ENCODE measurements around the gene COL17A1.

Gene COL17A1

GRCh38 chr10:104032144-104032775 is 53.4 kb downstream of the COL17A1 start:
- DNase-seq: no peak

DNA sequence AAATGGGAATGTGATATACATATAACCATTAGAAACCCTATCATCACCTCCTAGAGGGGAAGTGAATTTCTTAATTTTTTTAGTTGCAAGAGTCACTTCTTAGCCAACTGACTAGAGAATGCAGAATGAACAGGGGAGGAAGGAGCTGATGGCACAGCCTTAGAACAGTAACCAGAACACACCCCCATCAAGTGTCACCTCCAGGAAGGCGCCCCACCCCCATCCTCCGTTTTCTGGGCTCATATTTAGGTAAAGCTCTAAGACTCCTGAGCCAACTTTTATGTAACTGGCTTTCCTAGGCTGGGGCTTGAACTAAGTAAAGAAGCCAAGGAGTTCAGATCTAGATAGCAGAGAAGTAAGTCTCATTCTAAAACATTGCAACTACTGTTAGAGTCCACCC is 54.0 kb downstream of the COL17A1 start:
- DNase-seq: no peak

DNA sequence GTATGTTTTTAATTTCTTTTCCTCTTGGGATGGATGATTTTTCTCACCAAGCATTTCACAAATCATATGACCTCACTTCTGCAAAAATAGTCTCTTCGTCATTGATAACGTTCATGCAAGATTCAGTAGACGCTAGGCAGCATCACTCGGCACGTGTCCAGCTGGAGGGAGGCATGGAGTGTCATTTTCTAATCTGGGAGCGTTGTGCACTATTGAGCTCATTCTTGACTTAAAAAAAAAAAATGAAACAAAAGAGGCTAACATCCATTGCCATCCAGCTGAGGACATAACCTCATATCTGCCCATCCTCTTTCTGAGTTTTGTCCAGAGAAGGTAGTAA is 56.2 kb downstream of the COL17A1 start:
- no peak for DNase-seq

GRCh38 chr10:104028823-104029520 is 56.7 kb downstream of the COL17A1 start:
- DNase-seq: no peak

- peak in 1 of 2 donors; percentile 19 for DNase-seq
Measured at GRCh38 chr10:104028146-104028545, 57.5 kb downstream of the COL17A1 start.

DNA sequence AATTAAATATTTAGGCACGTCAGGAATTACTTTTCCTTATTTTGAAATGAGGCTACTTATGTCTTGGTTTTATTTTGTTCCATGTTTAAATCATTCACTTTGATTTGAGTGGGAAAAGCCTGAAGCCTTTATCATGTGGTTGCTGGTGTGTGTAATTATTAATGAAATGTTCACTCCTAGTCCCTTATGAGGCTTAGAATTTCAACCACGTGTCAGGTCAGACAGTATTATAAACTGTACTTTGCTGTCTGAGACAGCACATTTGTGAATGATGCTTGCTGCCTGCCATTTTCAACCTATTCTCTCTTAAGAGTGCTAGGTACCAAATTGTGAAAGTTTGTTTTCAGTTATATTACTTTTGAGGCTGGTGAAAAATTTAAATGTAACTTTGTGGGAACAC is 58.9 kb downstream of the COL17A1 start:
- DNase-seq: no peak

DNA sequence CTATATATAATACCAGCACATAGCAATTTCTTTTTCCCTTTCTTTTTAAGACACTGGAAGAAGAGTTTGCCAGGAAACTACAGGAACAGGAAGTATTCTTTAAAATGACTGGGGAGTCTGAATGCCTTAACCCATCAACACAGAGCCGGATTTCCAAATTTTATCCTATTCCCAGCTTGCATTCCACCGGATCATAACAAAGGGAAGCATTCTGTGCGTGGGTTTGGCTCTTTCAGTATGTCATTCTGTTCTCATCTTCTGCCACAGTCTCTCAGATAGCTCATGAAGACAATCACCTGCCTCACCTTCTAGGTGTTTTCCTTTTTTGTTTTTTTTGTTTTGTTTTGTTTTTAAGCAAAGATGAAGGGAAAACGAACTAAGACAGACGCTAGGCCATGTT is 60.2 kb downstream of the COL17A1 start:
- DNase-seq: no peak

DNA sequence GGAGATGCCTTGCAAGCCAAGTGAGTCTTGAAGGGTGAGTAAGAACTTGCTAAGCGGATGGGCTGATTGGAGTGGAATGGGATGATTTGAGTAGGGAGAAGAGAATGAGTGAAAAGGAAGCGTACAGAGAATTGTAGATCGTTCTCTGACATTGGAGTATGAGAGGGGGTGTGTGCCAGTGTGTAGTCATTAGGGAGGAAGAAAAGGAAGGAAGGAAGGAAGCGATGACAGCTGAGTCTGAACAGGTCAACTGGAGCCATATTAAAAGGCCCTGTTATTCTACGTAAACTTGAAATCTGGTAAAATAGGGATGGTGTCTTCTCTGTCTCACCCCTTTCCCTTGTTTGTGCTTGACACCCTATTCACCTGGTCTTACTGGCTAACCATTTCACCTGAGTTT is 63.7 kb downstream of the COL17A1 start:
- no peak for DNase-seq

DNA sequence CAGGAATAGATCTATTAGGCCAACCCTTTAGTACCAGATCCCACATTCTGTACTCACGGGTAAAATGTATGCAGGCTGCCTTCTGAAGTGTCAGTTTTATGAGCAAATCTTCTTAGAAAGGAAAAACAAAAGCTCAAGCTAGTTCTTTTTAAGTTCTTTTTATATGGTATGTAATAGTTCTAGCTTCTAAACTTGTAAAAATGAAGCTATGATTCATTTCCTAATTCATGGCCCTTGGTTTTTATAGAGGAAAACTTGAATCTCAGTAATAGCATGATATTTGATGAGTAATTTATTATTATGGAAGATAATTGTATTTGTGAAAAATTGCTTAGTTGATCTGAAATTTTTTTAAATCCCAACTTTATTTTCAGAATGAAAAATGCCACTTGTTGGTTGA is 64.4 kb downstream of the COL17A1 start:
- DNase-seq: no peak

DNA sequence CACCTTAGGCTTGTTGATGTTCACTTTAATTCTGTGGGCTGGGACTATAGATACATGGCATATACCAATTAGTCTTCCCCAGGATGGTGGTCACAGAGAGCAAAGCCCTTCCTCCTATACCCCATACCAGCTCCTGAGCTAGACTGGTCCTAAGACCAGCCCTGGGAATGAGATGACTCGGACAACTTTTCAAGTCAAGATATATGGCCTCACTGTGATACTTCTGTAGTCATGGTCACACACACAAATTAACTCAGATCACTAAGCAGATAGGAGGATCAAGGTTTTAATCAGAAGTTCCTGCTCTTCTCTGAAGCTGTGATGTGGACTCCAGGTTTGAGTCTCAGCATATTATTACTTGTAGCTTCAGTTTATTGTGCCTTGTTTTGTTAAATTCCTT is 65.7 kb downstream of the COL17A1 start:
- no peak for DNase-seq

DNA sequence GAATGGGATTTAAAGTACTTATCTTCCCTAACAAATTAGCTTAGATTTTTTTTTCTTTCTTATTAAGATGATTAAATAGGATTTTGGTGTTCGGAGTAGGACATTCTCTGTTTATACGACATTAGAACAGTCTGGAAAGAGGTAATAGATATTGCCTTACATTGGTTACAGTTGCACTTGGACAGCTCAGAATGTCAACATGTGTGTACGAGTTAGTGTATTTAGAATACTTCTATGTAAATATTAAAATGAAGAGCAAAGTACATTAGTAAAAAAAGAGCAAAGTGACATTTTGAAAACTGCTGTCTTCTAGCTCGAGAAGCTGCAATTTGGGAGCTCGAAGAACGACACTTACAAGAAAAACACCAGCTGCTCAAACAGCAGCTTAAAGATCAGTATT is 67.2 kb downstream of the COL17A1 start:
- DNase-seq: no peak

DNA sequence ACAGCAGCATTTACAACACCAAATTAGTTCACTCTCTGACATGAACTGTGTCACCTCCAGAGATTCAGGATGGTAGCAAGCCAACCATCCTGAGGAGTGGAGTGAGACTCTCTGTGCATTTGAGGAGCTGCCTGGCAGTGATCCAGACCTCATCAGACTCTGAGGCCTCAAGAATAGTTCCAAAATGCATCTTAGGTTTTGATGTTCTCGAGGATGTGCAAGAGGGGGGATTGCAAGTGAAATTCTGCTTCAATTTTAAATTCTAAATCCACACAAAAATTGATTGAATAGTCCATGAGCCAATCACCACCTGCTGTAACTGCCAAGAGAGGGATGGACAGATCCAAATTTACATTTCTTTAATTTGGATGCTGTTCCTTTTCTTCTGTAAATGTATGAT is 69.0 kb downstream of the COL17A1 start:
- DNase-seq: no peak

GRCh38 chr10:104014176-104014575 is 71.5 kb downstream of the COL17A1 start:
- no peak for DNase-seq

DNA sequence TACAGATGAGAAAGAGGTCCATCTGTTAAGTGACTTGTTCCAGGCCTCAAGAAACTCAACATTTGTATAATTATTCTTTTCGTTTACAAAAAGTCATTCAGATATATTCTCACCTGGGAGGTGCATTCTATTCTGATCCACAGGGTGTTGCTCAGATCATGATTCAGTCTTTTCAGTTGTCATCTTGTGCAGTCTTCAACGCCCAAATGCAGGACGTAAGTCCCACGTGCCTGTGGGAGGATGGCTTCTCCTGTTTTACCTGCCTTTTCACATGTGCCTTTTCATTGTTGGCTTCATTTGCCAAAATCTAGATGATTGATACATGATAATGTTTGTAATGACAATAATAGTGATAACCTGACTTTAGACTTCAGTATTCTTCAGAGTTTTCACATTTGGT is 72.2 kb downstream of the COL17A1 start:
- DNase-seq: no peak

DNA sequence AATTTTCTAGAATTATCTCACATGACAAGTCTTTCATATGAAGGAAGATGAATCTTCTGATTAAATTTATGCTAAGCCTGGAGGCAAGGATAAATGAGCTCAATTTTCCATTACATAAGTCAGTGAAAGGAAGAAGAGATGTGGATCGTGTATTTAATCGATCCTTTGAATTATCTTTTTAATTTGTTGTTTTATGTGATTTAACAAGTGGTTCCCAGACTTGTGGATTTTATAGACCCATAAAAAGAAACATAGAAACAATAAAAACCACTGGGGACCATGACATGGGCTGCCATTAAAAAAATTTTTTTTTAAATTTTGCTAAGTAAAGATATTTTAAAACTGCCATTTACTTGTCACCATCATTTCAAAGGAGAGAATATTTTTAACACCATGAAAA is 73.8 kb downstream of the COL17A1 start:
- DNase-seq: no peak

GRCh38 chr10:104005172-104005863 is 80.4 kb downstream of the COL17A1 start:
- no peak for DNase-seq

DNA sequence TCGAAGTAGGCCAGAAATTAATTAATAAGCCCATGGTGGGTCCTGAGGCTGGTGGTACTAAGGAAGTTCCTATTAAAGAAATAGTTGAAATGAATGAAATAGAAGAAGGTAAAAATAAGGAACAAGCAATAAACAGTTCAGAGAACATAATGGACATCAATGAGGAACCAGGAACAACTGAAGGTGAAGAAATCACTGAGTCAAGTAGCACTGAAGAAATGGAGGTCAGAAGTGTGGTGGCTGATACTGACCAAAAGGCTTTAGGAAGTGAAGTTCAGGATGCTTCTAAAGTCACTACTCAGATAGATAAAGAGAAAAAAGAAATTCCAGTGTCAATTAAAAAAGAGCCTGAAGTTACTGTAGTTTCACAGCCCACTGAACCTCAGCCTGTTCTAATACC is 82.8 kb downstream of the COL17A1 start:
- DNase-seq: no peak

GRCh38 chr10:103998805-103999204 is 86.9 kb downstream of the COL17A1 start:
- DNase-seq: no peak

DNA sequence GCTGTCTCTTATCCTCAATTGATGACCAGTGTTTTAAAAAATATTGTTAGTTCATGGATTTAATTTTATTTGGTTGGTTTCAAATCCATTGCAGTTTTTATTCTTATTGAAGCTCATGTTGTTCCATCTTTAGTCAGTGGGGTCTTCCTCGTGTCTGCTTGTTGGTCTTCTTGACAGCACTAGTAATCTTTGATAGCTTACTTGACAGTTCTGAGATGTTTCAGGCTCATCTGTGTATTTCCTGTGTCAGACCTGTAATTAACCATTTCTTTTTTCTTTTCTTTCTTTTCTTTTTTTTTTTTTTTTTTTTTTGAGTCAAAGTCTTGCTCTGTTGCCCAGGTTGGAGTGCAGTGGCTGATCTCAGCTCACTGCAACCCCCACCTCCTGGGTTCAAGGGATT is 90.5 kb downstream of the COL17A1 start:
- no peak for DNase-seq

- DNase-seq: no peak
Measured at GRCh38 chr10:103991393-103992128, 94.1 kb downstream of the COL17A1 start.

DNA sequence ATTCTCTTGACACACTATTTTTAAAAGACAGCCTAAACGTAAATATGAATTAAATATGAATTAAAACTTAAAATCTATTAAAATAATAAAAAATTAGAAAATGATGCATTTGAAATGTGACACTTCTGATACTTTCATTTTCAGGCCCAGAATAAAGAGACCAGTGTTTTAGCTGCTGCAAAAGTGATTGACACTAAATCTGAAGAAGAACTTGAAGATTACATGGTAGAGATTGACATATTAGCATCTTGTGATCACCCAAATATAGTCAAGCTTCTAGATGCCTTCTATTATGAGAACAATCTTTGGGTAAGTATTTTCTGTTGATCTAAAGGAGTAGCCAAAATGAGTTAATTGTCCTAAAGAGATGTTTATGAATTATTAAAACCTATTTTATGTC is 95.1 kb downstream of the COL17A1 start:
- no peak for DNase-seq

DNA sequence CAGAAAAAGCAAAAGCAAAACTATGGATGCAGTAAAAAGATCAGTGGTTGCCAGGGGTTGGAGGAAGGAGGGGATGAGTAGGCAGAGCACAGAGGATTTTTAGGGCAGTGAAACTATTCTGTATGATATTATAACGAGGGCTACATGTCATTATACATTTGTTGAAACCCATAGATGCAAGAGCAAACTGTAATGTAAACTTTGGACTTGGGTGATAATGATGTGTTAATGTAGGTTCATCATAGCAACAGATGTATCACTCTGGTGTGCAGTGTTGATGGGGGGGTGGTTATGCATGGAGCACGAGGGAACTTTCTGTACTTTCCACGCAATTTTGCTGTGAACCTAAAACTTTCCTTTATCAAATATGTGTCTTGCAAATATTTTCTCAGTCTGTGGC is 95.6 kb downstream of the COL17A1 start:
- no peak for DNase-seq

- DNase-seq: peak in 1 of 2 donors; percentile 39
Measured at GRCh38 chr10:103986360-103986759, 99.3 kb downstream of the COL17A1 start.

DNA sequence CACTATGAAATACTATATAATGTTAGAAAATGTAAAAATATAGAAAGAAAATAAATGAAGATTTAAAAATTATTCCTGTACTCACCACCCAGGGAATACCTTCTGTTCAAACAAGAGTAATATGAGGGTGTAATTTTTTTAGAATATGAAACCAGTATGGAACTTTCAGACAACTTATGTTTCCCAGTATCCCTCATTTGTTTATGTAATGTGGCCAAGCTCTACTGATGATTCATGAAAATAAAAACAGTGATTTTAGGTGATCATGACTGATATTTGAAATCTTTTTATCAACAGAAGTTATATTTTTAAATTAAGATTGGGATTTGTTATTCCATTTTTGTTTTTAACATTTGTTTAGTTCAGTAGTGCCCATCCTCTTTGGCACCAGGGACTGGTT is 100.0 kb downstream of the COL17A1 start:
- no peak for DNase-seq
